GM06990 (cell line): ENCODE results near the gene TLR5.

ENCODE experiments used
- DNase-seq: peaks from one replicate; pipeline ENCODE4 v3.0.0-alpha.2; 2011; ENCODE audit not compliant: insufficient read length; ENCODE audit errors: extremely low read depth
- H3K27me3 ChIP-seq: replicated peaks from 2 replicates; pipeline ENCODE4 v1.6.0; 2011; ENCODE audit warnings: low read length; ENCODE audit not compliant: control insufficient read depth, insufficient read depth
- H3K36me3 ChIP-seq: 2 replicates; pipeline ENCODE4 v1.5.1; 2011; ENCODE audit warnings: low read length; ENCODE audit not compliant: control insufficient read depth, insufficient read depth
- H3K4me3 ChIP-seq: replicated peaks from 2 replicates; pipeline ENCODE4 v1.5.1; 2011; ENCODE audit warnings: low read depth, mild to moderate bottlenecking, control low read depth, low read length
- TF ChIP-seq, protein P1 (sequence below): IDR thresholded peaks from 2 replicates; pipeline ENCODE4 v1.5.1; 2011; ENCODE audit warnings: low read length, control low read depth, mild to moderate bottlenecking, inconsistent platforms; ENCODE audit not compliant: insufficient read depth, poor library complexity, severe bottlenecking

TLR5 gene

DNA sequence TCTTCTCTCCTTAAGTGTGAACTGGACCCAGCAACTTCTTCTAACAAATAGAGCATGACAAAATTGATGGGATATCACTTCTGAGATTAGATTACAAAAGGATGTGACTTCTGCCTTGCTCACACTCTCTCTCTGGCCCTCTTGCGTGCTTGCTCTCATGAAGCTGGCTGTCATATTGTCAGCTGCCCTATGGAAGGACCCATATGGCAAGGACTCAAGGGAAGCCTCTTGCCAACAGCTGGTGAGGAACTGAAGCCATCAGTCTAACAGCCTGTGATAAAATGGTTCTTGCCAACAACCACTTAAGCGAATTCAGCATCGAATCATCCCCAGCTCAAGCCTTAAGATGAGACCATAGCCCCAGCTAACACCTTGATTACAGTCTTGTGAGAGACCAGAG, 4.8 kb upstream of the TLR5 start:
- DNase-seq = no peak
- TF ChIP-seq, protein P1, sequence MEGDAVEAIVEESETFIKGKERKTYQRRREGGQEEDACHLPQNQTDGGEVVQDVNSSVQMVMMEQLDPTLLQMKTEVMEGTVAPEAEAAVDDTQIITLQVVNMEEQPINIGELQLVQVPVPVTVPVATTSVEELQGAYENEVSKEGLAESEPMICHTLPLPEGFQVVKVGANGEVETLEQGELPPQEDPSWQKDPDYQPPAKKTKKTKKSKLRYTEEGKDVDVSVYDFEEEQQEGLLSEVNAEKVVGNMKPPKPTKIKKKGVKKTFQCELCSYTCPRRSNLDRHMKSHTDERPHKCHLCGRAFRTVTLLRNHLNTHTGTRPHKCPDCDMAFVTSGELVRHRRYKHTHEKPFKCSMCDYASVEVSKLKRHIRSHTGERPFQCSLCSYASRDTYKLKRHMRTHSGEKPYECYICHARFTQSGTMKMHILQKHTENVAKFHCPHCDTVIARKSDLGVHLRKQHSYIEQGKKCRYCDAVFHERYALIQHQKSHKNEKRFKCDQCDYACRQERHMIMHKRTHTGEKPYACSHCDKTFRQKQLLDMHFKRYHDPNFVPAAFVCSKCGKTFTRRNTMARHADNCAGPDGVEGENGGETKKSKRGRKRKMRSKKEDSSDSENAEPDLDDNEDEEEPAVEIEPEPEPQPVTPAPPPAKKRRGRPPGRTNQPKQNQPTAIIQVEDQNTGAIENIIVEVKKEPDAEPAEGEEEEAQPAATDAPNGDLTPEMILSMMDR = no peak
- H3K36me3 ChIP-seq = no peaks in the 10 kb centered on the region
- H3K4me3 ChIP-seq = no peak overlapping the region
- peaks cover 2% of the 10 kb centered on the region for H3K27me3 ChIP-seq

DNA sequence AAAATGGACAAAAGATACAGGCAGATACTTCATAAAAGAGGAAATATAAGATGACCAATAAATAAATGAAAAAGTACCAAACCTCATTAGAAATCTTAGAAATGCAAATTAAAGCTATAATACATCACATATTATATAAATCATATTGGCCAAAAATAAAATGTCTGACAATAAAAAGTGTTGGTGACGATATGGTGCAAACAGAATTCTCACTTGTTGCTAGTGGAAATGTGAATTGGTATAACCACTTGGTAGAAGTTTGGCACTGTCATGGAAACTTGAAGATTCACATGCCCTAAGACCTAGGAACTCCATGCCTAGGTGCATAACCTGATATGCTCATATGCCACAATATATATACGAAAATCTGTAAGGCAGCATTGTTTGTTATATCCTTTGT, 4.4 kb upstream of the TLR5 start:
- Histone ChIP-seq H3K36me3 (no peaks in the 10 kb centered on the region), H3K27me3 (peaks cover 2% of the 10 kb centered on the region), H3K4me3 (no peak overlapping the region)
- DNase-seq = no peak
- TF ChIP-seq, protein P1 = no peak

DNA sequence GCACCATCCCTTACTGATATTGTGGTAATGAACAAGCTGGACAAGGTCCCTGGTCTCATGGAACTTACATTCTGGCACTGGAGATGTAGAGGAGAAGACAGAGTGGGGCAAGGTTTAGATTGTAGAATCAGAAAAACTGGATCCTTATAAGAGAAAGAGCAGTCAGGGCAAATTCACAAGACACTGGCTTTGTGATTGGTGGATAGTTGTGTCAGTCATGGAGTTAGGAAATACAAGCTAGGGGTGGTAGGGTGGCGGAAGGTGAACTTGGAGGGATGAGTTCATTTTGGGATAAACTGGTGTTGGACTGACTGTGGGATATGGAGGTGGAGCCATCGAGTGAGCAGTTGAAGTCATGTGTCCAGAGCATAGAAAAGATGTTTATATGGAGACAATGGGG, 3.7 kb upstream of the TLR5 start:
- peaks cover 2% of the 10 kb centered on the region for H3K27me3 ChIP-seq
- H3K4me3 ChIP-seq = no peak overlapping the region
- TF ChIP-seq, protein P1 = no peak
- H3K36me3 ChIP-seq = no peaks in the 10 kb centered on the region
- no peak for DNase-seq

DNA sequence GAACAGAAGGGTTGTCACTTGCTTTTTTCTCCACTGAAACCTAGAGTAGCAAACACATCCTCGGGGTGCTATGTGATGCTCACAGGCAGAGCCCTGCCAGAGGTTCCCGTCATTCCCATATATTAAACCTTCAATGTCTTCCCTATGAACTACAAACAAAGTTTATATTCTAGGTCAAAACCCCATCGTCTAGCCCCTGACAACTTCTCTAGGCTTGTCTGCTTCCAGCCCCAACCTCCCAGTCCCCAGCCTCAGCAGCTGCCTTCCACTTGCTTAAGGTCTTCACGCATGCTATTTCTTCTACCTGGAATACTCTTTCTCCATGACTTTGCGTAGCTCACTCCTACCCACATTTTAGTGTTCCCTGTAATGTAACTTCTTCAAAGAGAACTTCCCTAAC, 1.9 kb upstream of the TLR5 start:
- Histone ChIP-seq H3K27me3 (no peaks in the 10 kb centered on the region; the same call in 1 of the 2 replicates), H3K36me3 (no peaks in the 10 kb centered on the region), H3K4me3 (no peak overlapping the region)
- TF ChIP-seq, protein P1 = no peak
- DNase-seq = no peak

DNA sequence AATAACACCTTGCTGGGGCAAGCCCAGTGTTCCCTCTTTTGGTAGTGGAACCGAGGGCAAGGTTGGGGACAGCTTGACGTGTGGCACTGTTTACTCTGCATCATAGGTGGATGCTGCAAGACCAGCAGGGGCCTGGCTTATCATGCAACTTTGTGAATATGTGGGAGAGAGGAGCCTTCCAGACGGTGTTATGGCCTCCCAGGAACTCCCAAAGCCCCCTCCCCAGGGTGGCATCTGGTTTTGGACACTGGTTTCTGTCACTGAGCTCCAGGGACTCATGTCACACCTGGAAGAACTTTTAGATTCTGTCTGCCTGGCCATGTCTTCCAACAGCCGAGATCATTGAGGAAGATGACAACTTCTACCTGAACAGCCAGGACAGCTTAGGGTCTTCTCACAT, 1.4 kb upstream of the TLR5 start:
- DNase-seq = no peak
- TF ChIP-seq, protein P1 = no peak
- H3K27me3 ChIP-seq = no peaks in the 10 kb centered on the region; the same call in 1 of the 2 replicates
- no peak overlapping the region for H3K4me3 ChIP-seq
- H3K36me3 ChIP-seq = no peaks in the 10 kb centered on the region
